CD4-positive, alpha-beta T cell treated with Interleukin-6 at 100 ng/mL for 8 hours (primary cell): Measurements from ENCODE around the gene PLIN5.

Source experiments
- DNase-seq: peaks from one replicate; pipeline ENCODE4 v3.0.0-alpha.2; 2020; ENCODE audit warnings: mixed read lengths, low spot score

The PLIN5 gene

DNA sequence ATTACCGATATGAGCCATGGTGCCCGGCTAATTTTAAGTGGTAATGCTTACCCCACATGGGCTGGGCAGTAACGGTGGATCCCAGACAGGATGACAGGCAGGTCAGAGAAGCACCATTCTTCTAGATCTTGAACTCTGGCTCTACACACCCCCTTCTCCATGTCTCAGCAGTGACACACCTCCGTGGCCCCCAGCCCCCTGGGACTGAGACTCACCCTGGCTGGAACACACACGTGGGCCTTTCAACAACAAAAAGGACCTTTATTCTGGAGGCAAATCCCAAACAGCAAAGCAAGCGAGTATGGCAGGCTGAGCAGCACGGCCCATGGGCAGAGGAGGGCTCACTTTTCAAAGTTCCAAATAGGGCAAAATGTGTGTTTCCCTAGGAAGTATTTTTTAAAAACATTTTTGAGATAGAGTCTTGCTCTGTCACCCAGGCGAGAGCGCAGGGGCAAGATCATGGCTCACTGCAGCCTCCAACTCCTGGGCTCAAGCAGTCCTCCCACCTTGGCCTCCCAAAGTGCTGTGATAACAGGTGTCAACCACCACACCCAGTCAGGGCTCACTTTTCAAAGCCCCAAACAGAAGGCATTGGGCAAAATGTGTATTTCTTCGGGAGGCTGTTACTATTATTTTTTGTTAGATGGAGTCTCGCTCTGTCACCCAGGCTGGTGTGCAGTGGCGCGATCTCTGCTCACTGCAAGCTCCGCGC, 12.6 kb downstream of the PLIN5 start:
- DNase-seq: no peak

DNA sequence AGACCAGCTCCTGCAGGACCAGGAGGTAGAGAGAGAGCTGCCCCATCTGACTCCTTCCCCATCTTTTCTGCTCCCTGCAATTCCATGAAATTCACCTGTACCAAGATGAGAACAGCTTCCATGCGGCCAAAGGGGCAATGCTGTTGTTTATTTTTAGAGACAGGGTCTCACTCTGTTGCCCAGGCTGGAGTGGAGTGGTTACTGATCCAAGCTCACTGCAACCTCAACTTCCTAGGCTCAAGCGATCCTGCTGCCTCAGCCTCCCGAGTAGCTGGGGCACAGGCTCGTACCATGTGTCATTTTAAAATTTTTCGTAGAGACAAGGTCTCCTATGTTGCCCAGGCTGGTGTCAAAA, 13.2 kb downstream of the PLIN5 start:
- no peak for DNase-seq

DNA sequence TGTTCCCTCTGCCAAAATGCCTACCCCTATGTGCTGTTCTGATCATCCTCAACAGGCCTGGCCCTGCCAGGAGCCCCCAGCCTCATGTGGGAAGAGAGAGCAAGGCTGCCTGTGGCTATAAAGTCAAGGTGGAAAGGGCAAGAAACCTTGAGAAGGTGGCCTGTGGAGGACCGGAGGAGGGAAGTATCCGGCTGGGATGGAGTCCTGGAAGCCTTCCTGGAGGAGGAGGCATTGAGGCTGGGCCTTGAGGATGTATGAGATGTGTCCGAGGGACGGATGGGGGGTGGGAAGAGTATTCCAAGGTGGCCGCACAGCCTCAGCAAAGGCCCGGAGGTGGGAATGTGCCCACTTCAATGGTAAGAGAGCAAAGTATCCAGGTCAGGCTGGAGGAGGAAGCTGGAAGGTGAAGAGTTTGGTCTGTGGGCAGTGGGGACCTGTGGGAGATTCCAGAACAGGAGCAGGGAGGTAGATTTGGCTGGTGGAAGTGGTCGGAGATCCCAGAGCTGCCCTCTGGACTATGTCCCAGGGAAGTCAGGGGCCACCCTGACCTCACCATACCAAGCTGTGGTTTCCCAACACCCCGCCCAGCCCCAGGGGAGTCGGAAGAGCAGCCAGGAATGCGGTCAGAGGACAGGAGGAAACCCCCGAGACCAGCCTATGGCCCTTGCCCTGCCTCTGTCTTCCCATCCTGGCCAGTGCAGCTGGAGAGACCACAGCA, 13.7 kb downstream of the PLIN5 start:
- DNase-seq: no peak

- DNase-seq: no peak
Observed at GRCh38 chr19:4519521-4520277, 15.3 kb downstream of the PLIN5 start.

- DNase-seq: no peak
Observed at GRCh38 chr19:4519172-4519496, 15.9 kb downstream of the PLIN5 start.

DNA sequence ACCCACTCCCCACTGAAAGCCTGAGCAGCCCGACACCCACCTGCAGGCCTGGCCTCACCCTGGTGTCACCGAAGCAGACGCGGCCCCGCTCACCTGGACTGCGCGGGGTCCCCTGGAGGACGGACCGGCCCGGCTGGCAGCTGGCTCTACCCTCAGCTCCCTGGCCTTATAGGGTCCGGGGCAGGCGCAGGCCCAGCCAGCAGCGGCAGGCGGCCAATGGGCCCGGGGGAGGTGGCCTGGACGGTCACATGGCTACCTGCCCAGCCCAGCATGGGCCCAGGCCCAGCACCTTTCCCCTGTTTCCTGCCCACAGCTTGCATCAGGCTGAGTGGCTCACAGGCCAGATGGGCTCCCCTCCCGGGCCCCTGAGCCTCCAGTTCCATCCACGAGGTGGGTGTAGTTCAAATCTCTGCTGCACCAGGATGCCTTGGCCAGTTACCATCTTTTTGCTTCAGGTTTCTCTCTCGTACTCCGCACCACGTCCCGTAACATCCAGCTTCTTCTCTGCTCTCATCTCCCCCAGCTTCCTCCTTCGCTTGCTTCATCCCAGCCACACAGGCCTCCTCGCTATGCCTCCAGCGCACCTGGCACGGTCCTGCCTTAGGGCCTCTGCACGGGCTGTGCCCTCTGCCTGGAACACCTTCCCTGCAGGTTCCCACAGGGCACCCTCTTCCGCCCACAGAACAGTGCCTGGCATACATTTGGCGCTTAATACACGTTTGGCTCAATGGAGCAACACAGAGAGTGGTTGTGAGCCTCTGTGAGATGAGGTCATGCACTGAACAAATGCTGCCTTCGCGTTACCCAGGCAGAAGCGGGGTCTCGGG, 16.5 kb downstream of the PLIN5 start, which contains the start of gene PLIN4:
Gene PLIN4, minus strand, starts transcription at position 142 of the 827 bp plus-strand sequence. CDS start 214 bp downstream, outside the sequence.
- no peak for DNase-seq

- no peak for DNase-seq
Observed at GRCh38 chr19:4517451-4518057, 17.5 kb downstream of the PLIN5 start.

DNA sequence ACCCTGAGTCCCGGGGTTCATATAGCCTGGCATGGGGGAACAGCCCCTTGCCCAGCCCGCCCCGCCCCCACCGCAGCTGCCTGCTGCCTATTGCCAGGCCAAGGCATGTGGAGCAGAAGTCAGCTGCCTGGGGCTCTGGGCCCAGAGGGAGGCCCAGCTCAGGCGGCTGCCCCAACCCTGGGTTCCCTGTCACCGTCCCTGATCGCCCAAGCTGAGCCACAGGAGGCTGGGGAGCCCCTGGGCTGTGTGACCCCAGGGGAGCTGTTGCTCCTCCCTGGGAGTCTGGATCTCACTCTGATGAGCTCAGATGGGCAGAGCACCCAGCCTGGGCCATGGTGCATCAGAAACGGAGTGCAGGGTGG, 18.1 kb downstream of the PLIN5 start:
- DNase-seq: no peak

- DNase-seq: no peak
Observed at GRCh38 chr19:4516199-4516938, 18.7 kb downstream of the PLIN5 start.

DNA sequence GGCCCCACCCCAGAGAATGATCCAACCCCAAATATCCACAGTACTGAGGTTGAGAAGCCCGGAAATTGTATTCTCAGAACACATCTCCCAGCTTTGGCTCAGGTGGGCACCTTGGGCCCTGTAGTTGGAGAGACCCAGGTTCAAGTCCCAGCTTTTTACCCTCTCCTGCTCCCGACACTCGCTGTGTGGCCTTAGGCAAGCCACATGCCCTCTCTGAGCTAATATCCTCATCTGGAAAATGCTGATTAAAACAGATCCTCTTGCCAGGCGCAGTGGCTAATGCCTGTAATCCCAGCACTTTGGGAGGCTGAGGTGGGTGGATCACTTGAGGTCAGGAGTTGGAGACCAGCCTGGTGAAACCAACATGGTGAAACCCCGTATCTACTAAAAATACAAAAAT, 19.3 kb downstream of the PLIN5 start:
- DNase-seq: no peak

- no peak for DNase-seq
Observed at GRCh38 chr19:4513248-4513647, 21.8 kb downstream of the PLIN5 start.

DNA sequence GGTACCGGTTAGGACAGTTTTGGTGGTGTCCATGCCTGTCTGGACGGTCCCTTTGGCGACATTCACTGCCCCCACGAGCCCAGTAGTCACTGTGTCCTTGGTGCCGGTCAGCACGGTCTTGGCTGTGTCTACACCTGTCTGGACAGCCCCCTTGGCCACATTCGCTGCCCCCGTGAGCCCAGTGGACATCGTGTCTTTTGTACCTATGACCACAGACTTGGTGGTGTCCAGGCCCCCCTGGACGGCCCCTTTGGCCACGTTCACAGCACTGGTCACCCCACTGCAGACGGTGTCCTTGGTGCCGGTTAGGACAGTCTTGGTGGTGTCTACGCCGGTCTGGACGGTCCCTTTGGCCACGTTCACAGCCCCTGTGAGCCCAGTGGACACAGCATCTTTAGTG, 23.0 kb downstream of the PLIN5 start:
- no peak for DNase-seq

GRCh38 chr19:4511300-4512054, 23.5 kb downstream of the PLIN5 start:
- no peak for DNase-seq

- no peak for DNase-seq
Observed at GRCh38 chr19:4510435-4511255, 24.4 kb downstream of the PLIN5 start.

GRCh38 chr19:4508698-4509097, 26.3 kb downstream of the PLIN5 start:
- DNase-seq: no peak

DNA sequence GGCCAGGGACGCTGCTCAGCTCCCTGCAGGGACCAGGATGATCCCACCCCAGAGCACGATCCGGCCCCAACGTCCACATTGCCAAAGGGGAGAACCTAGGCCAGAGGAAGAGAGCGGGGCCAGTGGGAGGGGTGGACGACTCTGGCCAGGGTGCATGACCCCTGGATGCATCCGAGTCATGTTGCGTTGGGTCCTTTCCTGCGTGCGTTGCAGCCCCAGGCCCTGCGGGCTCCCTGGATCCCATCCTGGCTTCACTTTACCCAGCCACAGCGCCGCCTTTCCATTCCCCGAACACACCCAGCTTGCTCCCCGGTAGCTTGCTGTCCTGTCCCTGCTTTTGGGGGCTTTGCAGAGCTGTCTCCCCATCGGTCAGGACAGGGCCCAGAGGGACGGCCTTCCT, 27.2 kb downstream of the PLIN5 start:
- no peak for DNase-seq

DNA sequence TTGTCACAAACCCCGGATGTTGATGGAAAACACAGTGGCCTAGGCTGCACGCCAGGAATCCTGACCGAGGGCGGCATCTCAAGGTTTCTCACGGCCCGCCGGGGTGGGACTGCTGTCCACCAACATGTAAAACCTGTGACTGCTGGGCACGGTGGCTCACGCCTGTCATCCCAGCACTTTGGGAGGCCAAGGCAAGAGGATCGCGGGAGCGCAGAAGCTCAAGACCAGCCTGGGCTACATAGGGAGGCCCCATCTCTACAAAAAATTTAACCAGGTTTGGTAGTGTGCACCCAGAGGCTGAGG, 27.9 kb downstream of the PLIN5 start:
- no peak for DNase-seq

GRCh38 chr19:4506449-4507149, 28.4 kb downstream of the PLIN5 start:
- DNase-seq: no peak
